GM12878 (cell line): Measurements from ENCODE around the gene NAP1L1. TPM values are rescaled to one million over a fixed set of nuclear protein-coding genes. Genes with fewer than 3 reads are reported as not detected.
A peak's percentile ranks its signal among the peaks of the same experiment; 100 is the strongest.

Experiments
- ATAC-seq: fragments of 200-7000 bp; cut with Tn5 transposase; 3 replicates; pipeline ENCODE4 v1.9.1; 2020; ENCODE audit warnings: mild to moderate bottlenecking, moderate library complexity
- BruUV-seq: library from RNA; stranded (reverse); fragments of 400-500 nt; replicated peaks from 2 replicates; lab custom pipeline; 2021; lab: Mats Ljungman, UMichigan
- CTCF ChIA-PET: fragments of 300-600 bp; sonication (Branson Sonifier 250); formaldehyde crosslinking; extraction: SDS; loops from one replicate; lab custom pipeline; 2021; ENCODE audit warnings: inconsistent platforms; lab: Yijun Ruan, JAX
- POLR2A ChIA-PET: fragments of 350-600 bp; formaldehyde crosslinking; extraction: SDS; loops from one replicate; lab custom pipeline; 2021; ENCODE audit warnings: inconsistent platforms; lab: Charles Lee
- RAD21 ChIA-PET: fragments of 300-600 bp; sonication (Branson Sonifier 250); formaldehyde crosslinking; loops from one replicate; lab custom pipeline; 2023; ENCODE audit warnings: antibody characterized with exemption; ENCODE audit not compliant: unreplicated experiment; lab: Charles Lee
- SMC1A ChIA-PET: fragments of 300-600 bp; sonication (Branson Sonifier 250); formaldehyde crosslinking; loops from one replicate; lab custom pipeline; 2023; ENCODE audit not compliant: unreplicated experiment, uncharacterized antibody; lab: Charles Lee
- DNase-seq: peaks from one replicate; pipeline ENCODE4 v3.0.0-alpha.2; 2011; ENCODE audit warnings: low read depth, low spot score
- FAIRE-seq: peaks from 3 replicates; lab custom pipeline; 2011; peaks lifted over from hg19 to GRCh38; lab: Jason Lieb, UNC
- H2AFZ ChIP-seq: 2 replicates; pipeline ENCODE4 v1.6.0; 2011; ENCODE audit warnings: low read depth, low read length, control low read depth; ENCODE audit not compliant: control insufficient read depth
- H3K27ac ChIP-seq: 2 replicates; pipeline ENCODE4 v1.5.1; 2011; ENCODE audit warnings: control low read depth; ENCODE audit not compliant: control insufficient read depth, insufficient read depth
- H3K27me3 ChIP-seq, 2 experiments: replicated peaks in 1 of 2; 2 replicates each; pipeline versions ENCODE4 v1.6.0 to v1.6.1; 2011; ENCODE audit warnings: low read length in 1 of 2; ENCODE audit not compliant: control insufficient read depth in 2 of 2, insufficient read depth in 2 of 2
- H3K36me3 ChIP-seq, 2 experiments: 2 replicates each; pipeline ENCODE4 v1.5.1; 2011; ENCODE audit warnings: low read length in 1 of 2; ENCODE audit not compliant: control insufficient read depth in 2 of 2, insufficient read depth in 2 of 2
- H3K4me1 ChIP-seq: 2 replicates; pipeline ENCODE4 v1.6.1; 2011; ENCODE audit warnings: mild to moderate bottlenecking, low read length, moderate library complexity, mixed read lengths; ENCODE audit not compliant: control insufficient read depth, insufficient read depth
- H3K4me2 ChIP-seq: 2 replicates; pipeline ENCODE4 v1.6.0; 2011; ENCODE audit warnings: control low read depth; ENCODE audit not compliant: control insufficient read depth, insufficient read depth
- H3K4me3 ChIP-seq: fragments of 200-600 bp; sonication (generic); 2 replicates; pipeline ENCODE4 v1.5.1; 2016
- H3K79me2 ChIP-seq: 2 replicates; pipeline ENCODE4 v1.6.0; 2011; ENCODE audit warnings: low read length; ENCODE audit not compliant: control insufficient read depth, insufficient read depth
- H3K9ac ChIP-seq: 2 replicates; pipeline ENCODE4 v1.8.0; 2011; ENCODE audit warnings: low read length, control low read depth, mixed read lengths; ENCODE audit not compliant: control insufficient read depth, insufficient read depth
- H3K9me3 ChIP-seq: replicated peaks from 3 replicates; pipeline ENCODE4 v1.5.1; 2011; ENCODE audit warnings: mild to moderate bottlenecking, low read length; ENCODE audit not compliant: control insufficient read depth, insufficient read depth
- H4K20me1 ChIP-seq: 2 replicates; pipeline ENCODE4 v1.6.0; 2011; ENCODE audit not compliant: control insufficient read depth, insufficient read depth
- BCL11A ChIP-seq: IDR thresholded peaks from 2 replicates; pipeline ENCODE4 v1.6.1; 2011; ENCODE audit warnings: low read depth, low read length
- CEBPB ChIP-seq, 2 experiments: fragments of 150-350 bp in 1 of 2; IDR thresholded peaks; 2 replicates each; pipeline ENCODE4 v1.6.1; 2012 to 2014; ENCODE audit warnings: low read depth in 2 of 2, low read length in 2 of 2, borderline replicate concordance in 1 of 2, inconsistent platforms in 1 of 2
- CHD4 ChIP-seq: fragments of 200-600 bp; sonication (generic); IDR thresholded peaks from 2 replicates; pipeline ENCODE4 v1.6.1; 2016; ENCODE audit warnings: mild to moderate bottlenecking
- ESRRA ChIP-seq: IDR thresholded peaks from 2 replicates; pipeline ENCODE4 v1.6.1; 2012; ENCODE audit warnings: mild to moderate bottlenecking, low read length, improper control_type of control experiment
- ETV6 ChIP-seq, 2 experiments: fragments of 450-650 bp in 1 of 2; IDR thresholded peaks in 1 of 2; conservative IDR thresholded peaks in 1 of 2; 2 replicates each; pipeline ENCODE4 v1.6.1; 2014; ENCODE audit warnings: antibody characterized with exemption in 1 of 2, borderline replicate concordance in 1 of 2, low read depth in 1 of 2, mild to moderate bottlenecking in 1 of 2, moderate library complexity in 1 of 2
- EZH2 ChIP-seq: IDR thresholded peaks from 2 replicates; pipeline ENCODE4 v1.6.1; 2012; ENCODE audit warnings: low read depth, mild to moderate bottlenecking, control low read depth, inconsistent platforms, low read length, borderline replicate concordance; ENCODE audit not compliant: control insufficient read depth
- IKZF1 ChIP-seq: fragments of 450-650 bp; conservative IDR thresholded peaks from 2 replicates; pipeline ENCODE4 v1.6.1; 2017; ENCODE audit warnings: antibody characterized with exemption, mild to moderate bottlenecking
- KAT2A ChIP-seq: conservative IDR thresholded peaks from 2 replicates; pipeline ENCODE4 v1.6.1; 2011; ENCODE audit warnings: low read depth, low read length; ENCODE audit not compliant: control insufficient read depth
- MTA2 ChIP-seq: fragments of 450-650 bp; IDR thresholded peaks from 2 replicates; pipeline ENCODE4 v1.6.1; 2016; ENCODE audit warnings: low read depth, mild to moderate bottlenecking, moderate library complexity
- MXI1 ChIP-seq: fragments of 150-350 bp; IDR thresholded peaks from 2 replicates; pipeline ENCODE4 v1.6.1; 2011; ENCODE audit warnings: low read depth, mild to moderate bottlenecking, inconsistent platforms, low read length, improper control_type of control experiment
- NFYB ChIP-seq: IDR thresholded peaks from 2 replicates; pipeline ENCODE4 v1.6.1; 2011; ENCODE audit warnings: low read depth, mild to moderate bottlenecking, low read length, improper control_type of control experiment, moderate library complexity; ENCODE audit not compliant: insufficient read depth
- NRF1 ChIP-seq: conservative IDR thresholded peaks from 2 replicates; pipeline ENCODE4 v1.6.1; 2011; ENCODE audit warnings: mild to moderate bottlenecking, low read depth, low read length, improper control_type of control experiment
- RCOR1 ChIP-seq: conservative IDR thresholded peaks from 2 replicates; pipeline ENCODE4 v1.6.1; 2012; ENCODE audit warnings: low read depth, low read length, improper control_type of control experiment
- SUZ12 ChIP-seq: fragments of 200-600 bp; sonication (generic); IDR thresholded peaks from one replicate; pipeline ENCODE4 v1.6.1; 2018; ENCODE audit warnings: antibody characterized with exemption, mild to moderate bottlenecking; ENCODE audit not compliant: unreplicated experiment
- ZNF24 ChIP-seq: fragments of 450-650 bp; IDR thresholded peaks from 2 replicates; pipeline ENCODE4 v1.6.1; 2017; ENCODE audit warnings: antibody characterized with exemption, mild to moderate bottlenecking
- ZNF274 ChIP-seq: IDR thresholded peaks from one replicate; pipeline ENCODE4 v1.8.0; 2011; ENCODE audit not compliant: insufficient read length, insufficient read depth
- WGBS: methylation state at CpG from one replicate; pipeline ENCODE4 v1.1.6; 2016; ENCODE audit warnings: low lambda C conversion rate; ENCODE audit not compliant: insufficient replicate concordance, insufficient coverage; ENCODE audit errors: missing lambda C conversion rate; 5-methylcytosine and 5-hydroxymethylcytosine counted together
- in situ Hi-C: fragments of 300-500 bp; cut with MboI; formaldehyde crosslinking; loops from 9 replicates; pipeline ENCODE4 v1.14.3; 2018; ENCODE audit warnings: mixed read lengths
- intact Hi-C: fragments of 100-400 bp; cut with micrococcal nuclease; formaldehyde crosslinking; loops from one replicate; pipeline ENCODE4 v1.14.2; 2022; ENCODE audit not compliant: unreplicated experiment
- polyA plus RNA-seq, 11 experiments: library from polyadenylated mRNA; depleted of rRNA in 4 of 11; unstranded in 6 of 11; stranded (reverse) in 5 of 11; fragments of >200 nt; fragmentation: Nextera tagmentation in 4 of 11; fragmentation: Illumina TruSeq in 1 of 11; extraction: Ambion mirVana in 4 of 11; extraction: Trizol in 1 of 11; gene quantifications; 1 replicate in 1 of 11; 2 replicates in 10 of 11; pipeline versions ENCODE4 v1.2.1 to v1.2.3, GENCODE V29; 2011 to 2016; ENCODE audit warnings: inconsistent platforms in 2 of 11, missing spikeins in 2 of 11, low read depth in 1 of 11
- total RNA-seq, 4 experiments: library from RNA; depleted of rRNA in 3 of 4; stranded (reverse); fragments of >200 nt in 3 of 4; fragmentation: Illumina TruSeq in 1 of 4; extraction: Trizol in 1 of 4; gene quantifications; 2 replicates each; pipeline versions ENCODE4 v1.2.1 to v1.2.3, GENCODE V29; 2013 to 2021
- TF ChIP-seq, protein P1 (sequence below), 3 experiments: IDR thresholded peaks in 2 of 3; conservative IDR thresholded peaks in 1 of 3; 2 replicates each; pipeline ENCODE4 v1.5.1; 2011; ENCODE audit warnings: low read depth in 3 of 3, low read length in 3 of 3, mild to moderate bottlenecking in 3 of 3, control low read depth in 2 of 3, moderate library complexity in 2 of 3, inconsistent platforms in 1 of 3, mixed read lengths in 1 of 3; ENCODE audit not compliant: control insufficient read depth in 2 of 3, insufficient read depth in 1 of 3; ENCODE audit errors: extremely low read depth in 1 of 3

The NAP1L1 gene
- total and polyA plus RNA-seq, 10 of the 15 experiments (the other 5 are each of a cell fraction or from before 2014, with no cell fraction given): 256 to 1,036 (median 536) TPM

DNA sequence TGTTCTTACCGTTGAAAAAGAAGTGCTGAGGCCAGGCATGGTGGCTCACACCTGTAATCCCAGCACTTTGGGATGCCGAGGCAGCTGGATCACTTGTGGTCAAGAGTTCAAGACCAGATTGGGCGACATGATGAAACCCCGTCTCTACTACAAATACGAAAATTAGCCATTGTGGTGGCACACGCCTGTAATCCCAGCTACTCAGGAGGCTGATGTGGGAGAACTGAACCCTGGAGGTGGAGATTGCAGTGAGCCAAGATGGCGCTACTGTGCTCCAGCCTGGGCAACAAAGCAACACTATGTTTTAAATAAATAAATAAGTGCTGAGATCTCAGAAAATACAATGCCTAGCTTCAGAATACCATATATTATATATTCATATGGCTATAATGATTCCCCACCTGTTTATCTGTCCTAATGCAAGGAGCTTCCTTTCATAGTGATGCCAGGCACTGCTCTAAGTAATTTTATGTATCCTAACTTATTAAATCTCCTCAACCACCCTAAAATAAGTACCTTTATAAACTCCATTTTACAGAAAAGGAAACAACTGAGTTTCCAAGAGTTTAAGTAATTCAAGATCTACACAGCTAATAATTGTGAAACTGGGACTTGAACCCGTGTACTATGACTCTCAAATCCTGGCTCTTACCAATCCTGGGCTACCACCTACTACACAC lies 60.2 kb downstream of the NAP1L1 start:
- intact Hi-C loops: no loop called here
- no peak for FAIRE-seq

DNA sequence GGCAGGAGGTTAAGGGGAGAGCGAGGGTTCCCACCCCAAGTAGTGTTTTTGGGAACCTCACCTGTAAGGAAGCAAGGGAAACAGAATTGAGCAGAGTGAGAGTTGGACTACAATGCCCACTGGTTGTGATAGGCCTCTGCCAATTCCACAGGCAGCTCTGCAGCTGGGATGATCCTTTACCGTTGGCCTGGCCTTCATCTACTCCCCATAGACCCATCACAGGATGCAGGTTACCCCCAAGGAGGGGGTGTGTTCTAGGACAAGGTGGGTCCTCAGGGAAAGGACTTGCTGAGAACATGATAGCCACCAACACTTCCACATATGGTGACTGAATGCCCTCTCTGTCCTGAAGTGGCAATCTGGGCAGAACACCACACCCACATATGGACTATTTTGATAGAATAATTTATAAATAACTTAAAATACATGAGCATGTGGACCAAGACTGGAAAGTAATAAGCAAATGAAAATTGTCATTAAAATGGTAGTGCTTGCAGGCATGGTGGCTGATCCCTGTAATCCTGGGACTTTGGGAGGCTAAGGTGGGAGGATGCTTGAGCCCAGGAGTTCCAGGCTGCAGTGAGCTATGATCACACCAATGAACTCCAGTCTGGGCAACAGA lies 61.3 kb downstream of the NAP1L1 start:
- no peak overlapping the region for H3K4me2 ChIP-seq
- H4K20me1 ChIP-seq: no peaks in the 10 kb centered on the region
- POLR2A ChIA-PET: no interaction called here
- ATAC-seq (no peak), FAIRE-seq (no peak), DNase-seq (no peak)
- no peaks in the 10 kb centered on the region for H3K79me2 ChIP-seq
- no peaks in the 10 kb centered on the region for H3K36me3 ChIP-seq
- RAD21 ChIA-PET: no interaction called here
- no peaks in the 10 kb centered on the region for H3K9me3 ChIP-seq
- no TSS peak for BruUV-seq
- H3K27ac ChIP-seq: no peak overlapping the region
- CTCF ChIA-PET: no interaction called here
- in situ Hi-C loops (no loop called here), intact Hi-C loops (no loop called here)
- SMC1A ChIA-PET: interaction anchor here (1.2 to 17.8 kb wide), 4 partner anchors 42 to 495 kb away, joined by 4 to 327 read pairs (median 9); no protein-coding TSS in a partner anchor
- H3K9ac ChIP-seq: no peak overlapping the region
- 73% methylated on average over 2 of the region's 2 CpGs for WGBS
- H3K4me1 ChIP-seq: peaks cover 14% of the 10 kb centered on the region
- H3K4me3 ChIP-seq: no peak overlapping the region
- H2AFZ ChIP-seq: no peak overlapping the region
- H3K27me3 ChIP-seq: no peaks in the 10 kb centered on the region
- no peak for TF ChIP-seq NRF1
- TF ChIP-seq ETV6 (conservative IDR thresholded peaks at IDR 0.05 in 1 of 2, IDR thresholded peaks at IDR 0.05 in 1 of 2; ENCODE audit: borderline replicate concordance in 1 of 2, low read depth in 1 of 2): no peak
- TF ChIP-seq ESRRA: no peak
- TF ChIP-seq MTA2: no peak
- TF ChIP-seq, protein P1, sequence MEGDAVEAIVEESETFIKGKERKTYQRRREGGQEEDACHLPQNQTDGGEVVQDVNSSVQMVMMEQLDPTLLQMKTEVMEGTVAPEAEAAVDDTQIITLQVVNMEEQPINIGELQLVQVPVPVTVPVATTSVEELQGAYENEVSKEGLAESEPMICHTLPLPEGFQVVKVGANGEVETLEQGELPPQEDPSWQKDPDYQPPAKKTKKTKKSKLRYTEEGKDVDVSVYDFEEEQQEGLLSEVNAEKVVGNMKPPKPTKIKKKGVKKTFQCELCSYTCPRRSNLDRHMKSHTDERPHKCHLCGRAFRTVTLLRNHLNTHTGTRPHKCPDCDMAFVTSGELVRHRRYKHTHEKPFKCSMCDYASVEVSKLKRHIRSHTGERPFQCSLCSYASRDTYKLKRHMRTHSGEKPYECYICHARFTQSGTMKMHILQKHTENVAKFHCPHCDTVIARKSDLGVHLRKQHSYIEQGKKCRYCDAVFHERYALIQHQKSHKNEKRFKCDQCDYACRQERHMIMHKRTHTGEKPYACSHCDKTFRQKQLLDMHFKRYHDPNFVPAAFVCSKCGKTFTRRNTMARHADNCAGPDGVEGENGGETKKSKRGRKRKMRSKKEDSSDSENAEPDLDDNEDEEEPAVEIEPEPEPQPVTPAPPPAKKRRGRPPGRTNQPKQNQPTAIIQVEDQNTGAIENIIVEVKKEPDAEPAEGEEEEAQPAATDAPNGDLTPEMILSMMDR (IDR thresholded peaks at IDR 0.05 in 2 of 3, conservative IDR thresholded peaks at IDR 0.05 in 1 of 3; ENCODE audit: control insufficient read depth in 2 of 3, extremely low read depth in 1 of 3, insufficient read depth in 1 of 3, low read depth in 3 of 3, low read length in 3 of 3): no peak
- no peak for TF ChIP-seq NFYB
- no peak for TF ChIP-seq IKZF1
- TF ChIP-seq CHD4: no peak
- TF ChIP-seq RCOR1: no peak
- no peak for TF ChIP-seq SUZ12
- TF ChIP-seq KAT2A: no peak

More for the DNA sequence above, 60.2 kb downstream of the NAP1L1 start:
- in situ Hi-C loops: no loop called here
- Histone ChIP-seq H2AFZ (no peak overlapping the region), H3K4me3 (no peak overlapping the region), H3K9ac (no peak overlapping the region)
- POLR2A ChIA-PET: interaction anchor here (0.8 to 1.6 kb wide), 5 partner anchors 31 to 106 kb away, joined by 3 to 7 read pairs (median 3); no protein-coding TSS in a partner anchor
- TF ChIP-seq BCL11A: no peak
- 0 out of 2 replicates have a peak, but pooled peaks have one; percentile 19 for TF ChIP-seq ZNF24
- TF ChIP-seq ZNF274: no peak
- no peak for TF ChIP-seq EZH2
- no peak for TF ChIP-seq MXI1
- TF ChIP-seq CEBPB (IDR thresholded peaks at IDR 0.05; ENCODE audit: borderline replicate concordance in 1 of 2, low read depth in 2 of 2, low read length in 2 of 2): no peak
- TF ChIP-seq, all 136 proteins: peak for 1
- WGBS: 73% methylated on average over 8 of the region's 8 CpGs
- H3K4me1 ChIP-seq: peaks cover 14% of the 10 kb centered on the region
- H3K36me3 ChIP-seq: no peaks in the 10 kb centered on the region
- H3K4me2 ChIP-seq: no peak overlapping the region
- CTCF ChIA-PET: interaction anchor here (0.6 to 1.3 kb wide), 8 partner anchors 41 to 497 kb away, joined by 3 to 5 read pairs (median 3); no protein-coding TSS in a partner anchor
- no peaks in the 10 kb centered on the region for H3K27me3 ChIP-seq
- no peak overlapping the region for H3K27ac ChIP-seq
- ATAC-seq: no peak
- RAD21 ChIA-PET: interaction anchor here (0.8 to 2.3 kb wide), 11 partner anchors 10 to 497 kb away, joined by 3 to 24 read pairs (median 5); no protein-coding TSS in a partner anchor
- H4K20me1 ChIP-seq: no peaks in the 10 kb centered on the region
- SMC1A ChIA-PET: interaction anchor here (0.6 to 17.8 kb wide), 22 partner anchors 8 to 468 kb away, joined by 3 to 327 read pairs (median 4); no protein-coding TSS in a partner anchor
- no TSS peak for BruUV-seq
- no peaks in the 10 kb centered on the region for H3K9me3 ChIP-seq
- DNase-seq: no peak
- H3K79me2 ChIP-seq: no peaks in the 10 kb centered on the region
